GM13976 (cell line): ENCODE data around the gene TSTD1.

Source experiments
- DNase-seq: peaks from one replicate; pipeline ENCODE4 v3.0.0; 2012; ENCODE audit warnings: low spot score
- in situ Hi-C: fragments of 300-500 bp; cut with MboI; formaldehyde crosslinking; loops from one replicate; pipeline ENCODE4 v1.12.0; 2022; ENCODE audit warnings: low sequenced_read_pairs, mixed read lengths, inconsistent platforms; ENCODE audit not compliant: unreplicated experiment
- TF ChIP-seq, protein P1 (sequence below): IDR thresholded peaks from 2 replicates; pipeline ENCODE4 v1.5.1; 2012; ENCODE audit warnings: borderline replicate concordance, mild to moderate bottlenecking; ENCODE audit not compliant: insufficient read depth; ENCODE audit errors: extremely low read depth, missing control alignments, control extremely low read depth

TSTD1 gene

DNA sequence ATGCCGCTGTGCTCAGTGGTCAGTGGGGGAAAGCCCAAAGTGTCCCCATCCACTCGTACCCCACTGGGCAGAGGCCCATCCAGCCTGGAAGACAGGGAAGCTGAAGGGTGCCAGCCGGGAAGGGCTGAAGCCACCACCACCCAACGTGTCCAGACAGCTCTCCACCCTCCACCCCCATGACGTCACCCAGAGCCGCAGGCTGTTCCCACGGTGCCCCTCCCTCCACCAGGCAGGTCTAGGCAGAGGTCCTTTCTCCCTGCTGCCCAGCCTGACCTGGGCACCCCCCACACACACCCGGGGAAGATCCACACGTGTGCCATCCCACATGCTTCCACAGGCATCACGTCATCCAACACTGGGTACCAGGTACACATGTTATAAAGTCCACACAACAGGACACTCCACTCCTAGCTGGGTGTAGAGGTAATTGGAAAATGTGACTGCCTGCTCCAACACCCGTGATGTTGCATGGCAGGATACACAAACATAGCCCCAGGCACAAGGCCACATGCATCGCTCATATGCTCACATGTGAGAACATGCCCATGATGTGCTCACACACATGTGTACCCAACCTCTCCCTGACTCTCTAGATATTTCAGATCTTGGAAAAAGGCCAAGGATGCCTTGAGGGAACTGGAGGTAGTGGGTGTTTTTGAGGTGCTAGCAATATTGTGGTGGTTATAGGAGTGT, 36.1 kb upstream of the TSTD1 start:
- no peak for DNase-seq
- TF ChIP-seq, protein P1, sequence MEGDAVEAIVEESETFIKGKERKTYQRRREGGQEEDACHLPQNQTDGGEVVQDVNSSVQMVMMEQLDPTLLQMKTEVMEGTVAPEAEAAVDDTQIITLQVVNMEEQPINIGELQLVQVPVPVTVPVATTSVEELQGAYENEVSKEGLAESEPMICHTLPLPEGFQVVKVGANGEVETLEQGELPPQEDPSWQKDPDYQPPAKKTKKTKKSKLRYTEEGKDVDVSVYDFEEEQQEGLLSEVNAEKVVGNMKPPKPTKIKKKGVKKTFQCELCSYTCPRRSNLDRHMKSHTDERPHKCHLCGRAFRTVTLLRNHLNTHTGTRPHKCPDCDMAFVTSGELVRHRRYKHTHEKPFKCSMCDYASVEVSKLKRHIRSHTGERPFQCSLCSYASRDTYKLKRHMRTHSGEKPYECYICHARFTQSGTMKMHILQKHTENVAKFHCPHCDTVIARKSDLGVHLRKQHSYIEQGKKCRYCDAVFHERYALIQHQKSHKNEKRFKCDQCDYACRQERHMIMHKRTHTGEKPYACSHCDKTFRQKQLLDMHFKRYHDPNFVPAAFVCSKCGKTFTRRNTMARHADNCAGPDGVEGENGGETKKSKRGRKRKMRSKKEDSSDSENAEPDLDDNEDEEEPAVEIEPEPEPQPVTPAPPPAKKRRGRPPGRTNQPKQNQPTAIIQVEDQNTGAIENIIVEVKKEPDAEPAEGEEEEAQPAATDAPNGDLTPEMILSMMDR = no peak
- in situ Hi-C loops = no loop called here

- no peak for DNase-seq
- TF ChIP-seq, protein P1 = no peak
- in situ Hi-C loops = no loop called here
Measured at GRCh38 chr1:161073474-161074121, 34.8 kb upstream of the TSTD1 start.

DNA sequence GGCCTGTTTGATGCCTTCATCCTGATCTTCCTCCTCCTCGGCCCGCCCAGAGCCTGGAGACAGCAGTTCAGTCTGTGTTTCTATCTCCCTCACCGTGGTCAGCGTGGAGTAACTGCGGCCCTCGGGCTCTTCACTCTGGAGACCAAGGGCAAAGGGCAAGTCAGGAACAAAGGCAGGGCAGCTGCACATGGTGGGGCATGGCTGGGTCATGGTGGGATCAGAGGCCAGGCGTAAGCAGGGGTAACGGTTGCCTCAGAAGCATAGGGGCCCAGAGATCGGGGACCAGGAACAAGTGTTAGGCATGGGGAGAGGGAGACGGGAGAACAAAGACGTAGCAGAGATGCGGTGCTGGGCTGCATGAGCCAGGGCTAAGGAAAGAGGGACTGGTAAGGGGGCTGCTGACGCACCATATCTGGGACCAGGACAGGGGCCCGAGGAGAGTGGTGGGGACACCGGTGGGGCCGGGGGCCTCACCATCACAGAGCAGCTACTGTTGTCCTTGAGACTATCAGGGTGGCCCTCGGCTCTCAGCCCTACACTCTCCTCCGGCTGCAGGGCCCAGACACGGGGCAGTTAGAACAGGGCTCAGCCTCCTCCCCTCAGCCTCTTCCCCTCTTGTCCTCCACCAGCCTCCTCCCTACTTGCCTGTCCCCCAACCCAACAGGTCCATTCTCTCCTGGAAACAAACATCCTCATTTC, 34.1 kb upstream of the TSTD1 start:
- TF ChIP-seq, protein P1 = no peak
- in situ Hi-C loops = no loop called here
- no peak for DNase-seq

GRCh38 chr1:161071886-161072371, 33.2 kb upstream of the TSTD1 start:
- in situ Hi-C loops = no loop called here
- peak; percentile 82 for DNase-seq
- TF ChIP-seq, protein P1 = peak; percentile 60

DNA sequence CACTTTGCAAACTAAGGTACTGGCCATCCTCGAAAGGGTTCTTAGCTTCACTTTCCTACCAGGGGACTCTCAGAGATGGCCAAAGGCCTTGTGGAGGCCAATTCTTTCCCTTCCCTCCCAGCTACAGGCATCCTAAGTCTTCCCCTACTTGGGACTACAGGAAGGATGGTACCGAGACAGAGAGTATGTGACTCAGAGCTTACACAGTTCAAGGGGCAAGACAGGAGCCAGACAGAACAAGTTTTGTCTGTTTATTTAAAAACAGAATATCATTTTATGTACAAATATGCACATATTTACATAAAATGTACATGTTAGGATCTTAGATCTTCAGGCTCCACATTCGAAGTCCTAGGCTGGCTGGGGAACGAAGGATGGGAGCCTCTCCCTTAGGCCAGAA, 32.0 kb upstream of the TSTD1 start:
- TF ChIP-seq, protein P1 = no peak
- no peak for DNase-seq
- in situ Hi-C loops = no loop called here

GRCh38 chr1:161069731-161070270, 31.0 kb upstream of the TSTD1 start, which contains the start of gene ARHGAP30:
ARHGAP30 (minus strand) TSS chr1:161069891; CDS start chr1:161069624, 267 bp downstream.
- TF ChIP-seq, protein P1 = no peak
- DNase-seq = peak; percentile 95
- in situ Hi-C loops = no loop called here
